IMR-90 (cell line): ENCODE measurements around the gene CGB1.

Experiments
- POLR2A ChIP-seq: IDR thresholded peaks from 2 replicates; pipeline ENCODE4 v1.6.1; 2012; ENCODE audit warnings: mild to moderate bottlenecking, low read depth, low read length
- RAD21 ChIP-seq: IDR thresholded peaks from 2 replicates; pipeline ENCODE4 v1.6.1; 2012; ENCODE audit warnings: low read length, improper control_type of control experiment
- TF ChIP-seq, protein P1 (sequence below): conservative IDR thresholded peaks from 2 replicates; pipeline ENCODE4 v1.5.1; 2012; ENCODE audit warnings: mild to moderate bottlenecking, low read depth, low read length, improper control_type of control experiment

DNA sequence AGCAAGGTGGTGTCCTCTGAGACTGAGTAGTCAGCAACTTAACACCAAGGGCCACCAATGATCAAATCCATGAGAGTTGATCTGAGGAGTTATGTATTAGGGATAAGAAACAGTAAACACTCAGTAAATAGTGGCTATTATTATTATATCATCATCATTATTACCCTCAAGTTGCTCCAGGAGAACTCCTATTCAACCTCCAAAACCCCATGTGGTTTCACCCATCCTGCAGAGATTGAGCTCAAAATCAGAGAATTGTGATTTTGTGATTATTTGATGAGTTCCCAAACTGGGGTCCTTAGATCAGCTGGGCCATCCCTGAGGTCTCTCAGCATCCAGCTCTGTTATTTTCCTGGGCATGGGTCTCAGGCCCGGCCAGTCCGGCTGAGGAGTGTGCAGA, 24.3 kb upstream of the CGB1 start:
- TF ChIP-seq RAD21 (no peak), POLR2A (no peak)
- TF ChIP-seq, protein P1, sequence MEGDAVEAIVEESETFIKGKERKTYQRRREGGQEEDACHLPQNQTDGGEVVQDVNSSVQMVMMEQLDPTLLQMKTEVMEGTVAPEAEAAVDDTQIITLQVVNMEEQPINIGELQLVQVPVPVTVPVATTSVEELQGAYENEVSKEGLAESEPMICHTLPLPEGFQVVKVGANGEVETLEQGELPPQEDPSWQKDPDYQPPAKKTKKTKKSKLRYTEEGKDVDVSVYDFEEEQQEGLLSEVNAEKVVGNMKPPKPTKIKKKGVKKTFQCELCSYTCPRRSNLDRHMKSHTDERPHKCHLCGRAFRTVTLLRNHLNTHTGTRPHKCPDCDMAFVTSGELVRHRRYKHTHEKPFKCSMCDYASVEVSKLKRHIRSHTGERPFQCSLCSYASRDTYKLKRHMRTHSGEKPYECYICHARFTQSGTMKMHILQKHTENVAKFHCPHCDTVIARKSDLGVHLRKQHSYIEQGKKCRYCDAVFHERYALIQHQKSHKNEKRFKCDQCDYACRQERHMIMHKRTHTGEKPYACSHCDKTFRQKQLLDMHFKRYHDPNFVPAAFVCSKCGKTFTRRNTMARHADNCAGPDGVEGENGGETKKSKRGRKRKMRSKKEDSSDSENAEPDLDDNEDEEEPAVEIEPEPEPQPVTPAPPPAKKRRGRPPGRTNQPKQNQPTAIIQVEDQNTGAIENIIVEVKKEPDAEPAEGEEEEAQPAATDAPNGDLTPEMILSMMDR: no peak
